Measurements from ENCODE around the gene SMAD2.

- TF ChIP-seq CTCF (conservative IDR thresholded peaks at IDR 0.05; ENCODE audit: low read length) (no peak), EZH2phosphoT487 (IDR thresholded peaks at IDR 0.05; ENCODE audit: borderline replicate concordance, low read depth, low read length) (no peak)
Measured at GRCh38 chr18:47975105-47975504, 44.6 kb upstream of the SMAD2 start.
